Loucy (cell line): Measurements from ENCODE around the gene MRPL52.

Experiments used
- H2AFZ ChIP-seq: fragments of 200-600 bp; sonication (generic); 2 replicates; pipeline ENCODE4 v1.6.0; 2016; ENCODE audit warnings: antibody characterized with exemption, mild to moderate bottlenecking, low read length, moderate library complexity
- H3F3A ChIP-seq: fragments of 200-600 bp; 2 replicates; pipeline ENCODE4 v1.6.0; 2016; ENCODE audit warnings: antibody characterized with exemption, low read depth, mild to moderate bottlenecking
- H3K27me3 ChIP-seq: fragments of 200-600 bp; sonication (generic); 2 replicates; pipeline ENCODE4 v1.6.1; 2014; ENCODE audit warnings: low read length, mild to moderate bottlenecking; ENCODE audit not compliant: insufficient read depth, poor library complexity, severe bottlenecking
- H3K36me3 ChIP-seq: fragments of 200-600 bp; sonication (generic); 2 replicates; pipeline ENCODE4 v1.6.1; 2016; ENCODE audit warnings: low read length; ENCODE audit not compliant: insufficient read depth
- H3K4me1 ChIP-seq: fragments of 200-600 bp; sonication (generic); 2 replicates; pipeline ENCODE4 v1.5.1; 2014; ENCODE audit warnings: low read length, mild to moderate bottlenecking; ENCODE audit not compliant: insufficient read depth, poor library complexity, severe bottlenecking
- H3K4me2 ChIP-seq: fragments of 200-600 bp; sonication (generic); 2 replicates; pipeline ENCODE4 v1.6.0; 2014; ENCODE audit warnings: antibody characterized with exemption, low read length, low read depth, mild to moderate bottlenecking; ENCODE audit not compliant: poor library complexity, severe bottlenecking
- H3K4me3 ChIP-seq: fragments of 200-600 bp; sonication (generic); 2 replicates; pipeline ENCODE4 v1.5.1; 2014; ENCODE audit warnings: low read length, mild to moderate bottlenecking, mixed read lengths; ENCODE audit not compliant: poor library complexity, severe bottlenecking
- H3K79me2 ChIP-seq: fragments of 200-600 bp; sonication (generic); 2 replicates; pipeline ENCODE4 v1.6.1; 2014; ENCODE audit warnings: low read length; ENCODE audit not compliant: insufficient read depth
- H3K9ac ChIP-seq: fragments of 200-600 bp; sonication (generic); 2 replicates; pipeline ENCODE4 v1.6.0; 2014; ENCODE audit warnings: mild to moderate bottlenecking, low read depth, low read length, moderate library complexity; ENCODE audit not compliant: poor library complexity, severe bottlenecking
- H3K9me2 ChIP-seq: fragments of 200-600 bp; sonication (generic); replicated peaks from 2 replicates; pipeline ENCODE4 v1.6.1; 2016; ENCODE audit warnings: low read depth, low read length, mixed read lengths
- H3K9me3 ChIP-seq: fragments of 200-600 bp; sonication (generic); 2 replicates; pipeline ENCODE4 v1.6.1; 2014; ENCODE audit warnings: mild to moderate bottlenecking, antibody characterized with exemption, low read length, low read depth; ENCODE audit not compliant: insufficient read depth
- H4K20me1 ChIP-seq: fragments of 200-600 bp; sonication (generic); 2 replicates; pipeline ENCODE4 v1.6.0; 2014; ENCODE audit warnings: antibody characterized with exemption, low read length, mild to moderate bottlenecking; ENCODE audit not compliant: insufficient read depth, poor library complexity, severe bottlenecking
- CTCF ChIP-seq: fragments of 200-600 bp; sonication (generic); conservative IDR thresholded peaks from 2 replicates; pipeline ENCODE4 v1.5.1; 2014; ENCODE audit warnings: mild to moderate bottlenecking, antibody characterized with exemption, low read length
- EZH2phosphoT487 ChIP-seq: fragments of 200-600 bp; IDR thresholded peaks from 2 replicates; pipeline ENCODE4 v1.6.1; 2018; ENCODE audit warnings: antibody characterized with exemption, mild to moderate bottlenecking, moderate library complexity, borderline replicate concordance

The MRPL52 gene

DNA sequence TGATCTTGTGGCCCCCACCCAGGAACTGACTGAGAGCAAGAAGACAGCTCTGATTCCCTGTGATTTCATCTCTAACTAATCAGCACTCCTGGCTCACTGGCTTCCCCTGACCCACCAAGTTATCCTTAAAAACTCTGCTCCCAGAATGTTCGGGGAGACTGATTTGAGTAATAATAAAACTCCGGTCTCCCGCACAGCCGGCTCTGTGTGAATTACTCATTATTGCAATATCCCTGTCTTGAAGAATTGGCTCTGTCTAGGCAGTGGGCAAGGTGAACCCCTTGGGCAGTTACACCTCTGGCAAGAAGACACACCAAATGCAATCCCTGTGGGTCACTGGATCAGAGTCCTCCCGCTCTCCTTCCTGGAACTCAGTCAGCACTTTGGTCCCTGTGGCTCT lies 35.7 kb upstream of the MRPL52 start:
- TF ChIP-seq CTCF (no peak), EZH2phosphoT487 (no peak)
- H3K4me1 ChIP-seq = no peaks in the 10 kb centered on the region
- no peaks in the 10 kb centered on the region for H3K9me3 ChIP-seq
- no peaks in the 10 kb centered on the region for H4K20me1 ChIP-seq
- H2AFZ ChIP-seq = no peak overlapping the region
- H3K4me3 ChIP-seq = no peak overlapping the region
- no peak overlapping the region for H3K4me2 ChIP-seq
- H3K36me3 ChIP-seq = no peaks in the 10 kb centered on the region
- H3K9ac ChIP-seq = no peak overlapping the region
- no peaks in the 10 kb centered on the region for H3K79me2 ChIP-seq
- H3K9me2 ChIP-seq = no peaks in the 10 kb centered on the region
- H3F3A ChIP-seq = no peaks in the 10 kb centered on the region
- H3K27me3 ChIP-seq = peaks cover 13% of the 10 kb centered on the region

- Histone ChIP-seq H4K20me1 (no peaks in the 10 kb centered on the region), H3K4me1 (no peaks in the 10 kb centered on the region), H3K9me2 (no peaks in the 10 kb centered on the region), H3K27me3 (peaks cover 13% of the 10 kb centered on the region), H3K79me2 (no peaks in the 10 kb centered on the region), H3K36me3 (no peaks in the 10 kb centered on the region), H3K9me3 (no peaks in the 10 kb centered on the region), H3F3A (no peaks in the 10 kb centered on the region), H3K9ac (no peak overlapping the region), H3K4me3 (no peak overlapping the region), H3K4me2 (no peak overlapping the region), H2AFZ (no peak overlapping the region)
- no peak for TF ChIP-seq CTCF
- TF ChIP-seq EZH2phosphoT487 = no peak
Measured at GRCh38 chr14:22794551-22794951, 35.1 kb upstream of the MRPL52 start.

DNA sequence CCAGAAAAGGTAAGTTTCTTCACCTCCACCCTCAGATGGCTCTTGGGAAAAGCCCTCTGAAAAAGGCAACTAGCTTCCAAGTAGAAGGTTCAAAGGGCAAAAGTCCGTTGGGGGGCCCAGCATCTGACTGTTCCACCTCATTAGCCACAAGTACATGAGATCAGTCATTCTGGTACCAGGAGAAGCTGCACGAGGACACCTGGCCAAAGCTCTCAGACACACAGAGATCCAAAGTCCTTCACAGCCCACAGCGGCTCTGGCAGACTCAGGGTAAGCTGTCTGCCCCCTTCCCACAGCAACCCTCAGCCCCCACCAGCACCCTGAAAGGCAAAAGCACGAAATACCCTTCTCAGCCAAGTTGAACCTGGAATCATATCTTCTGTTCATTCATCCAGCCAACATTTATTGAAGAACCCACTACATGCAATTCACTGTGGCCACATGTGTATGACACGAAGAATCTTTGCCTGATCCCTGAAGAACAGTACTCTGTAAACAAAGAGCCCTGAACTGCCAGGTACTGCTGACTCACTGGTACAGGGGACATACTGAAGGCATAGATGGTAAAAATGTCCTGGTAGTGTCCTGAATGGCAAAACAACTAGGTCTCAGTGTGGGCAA lies 33.5 kb upstream of the MRPL52 start:
- Histone ChIP-seq H3K9me2 (no peaks in the 10 kb centered on the region), H4K20me1 (no peaks in the 10 kb centered on the region), H3F3A (no peaks in the 10 kb centered on the region), H3K9me3 (no peaks in the 10 kb centered on the region), H3K27me3 (peaks cover 13% of the 10 kb centered on the region), H2AFZ (no peak overlapping the region), H3K36me3 (no peaks in the 10 kb centered on the region), H3K9ac (no peak overlapping the region), H3K79me2 (no peaks in the 10 kb centered on the region), H3K4me2 (no peak overlapping the region), H3K4me1 (no peaks in the 10 kb centered on the region), H3K4me3 (no peak overlapping the region)
- TF ChIP-seq EZH2phosphoT487 = no peak
- TF ChIP-seq CTCF = no peak
